WERI-Rb-1 (cell line): ENCODE data around the gene YAE1.

Experiments used
- DNase-seq: peaks from one replicate; pipeline ENCODE4 v3.0.0-alpha.2; 2020
- H3K27ac ChIP-seq: fragments of 250-450 bp; sonication (Bioruptor Pico); 2 replicates; pipeline ENCODE4 v1.5.1; 2020; ENCODE audit warnings: mild to moderate bottlenecking, moderate library complexity
- H3K27me3 ChIP-seq: fragments of 250-450 bp; sonication (Bioruptor Pico); 2 replicates; pipeline ENCODE4 v1.5.1; 2021; ENCODE audit warnings: mild to moderate bottlenecking, low read depth, moderate library complexity; ENCODE audit not compliant: insufficient read depth, severe bottlenecking
- H3K36me3 ChIP-seq: fragments of 250-450 bp; sonication (Bioruptor Pico); 2 replicates; pipeline ENCODE4 v1.5.1; 2020; ENCODE audit warnings: mild to moderate bottlenecking, moderate library complexity
- H3K4me3 ChIP-seq: 2 replicates; pipeline ENCODE4 v1.5.1; 2011; ENCODE audit warnings: low read depth, mild to moderate bottlenecking, control low read depth, low read length
- H3K9me3 ChIP-seq: fragments of 250-450 bp; sonication (Bioruptor Pico); 2 replicates; pipeline ENCODE4 v1.5.1; 2021; ENCODE audit warnings: mild to moderate bottlenecking, moderate library complexity; ENCODE audit not compliant: severe bottlenecking
- CTCF ChIP-seq: IDR thresholded peaks from 2 replicates; pipeline ENCODE4 v1.5.1; 2011; ENCODE audit warnings: low read depth, mild to moderate bottlenecking, control low read depth, inconsistent platforms, low read length

The YAE1 gene

DNA sequence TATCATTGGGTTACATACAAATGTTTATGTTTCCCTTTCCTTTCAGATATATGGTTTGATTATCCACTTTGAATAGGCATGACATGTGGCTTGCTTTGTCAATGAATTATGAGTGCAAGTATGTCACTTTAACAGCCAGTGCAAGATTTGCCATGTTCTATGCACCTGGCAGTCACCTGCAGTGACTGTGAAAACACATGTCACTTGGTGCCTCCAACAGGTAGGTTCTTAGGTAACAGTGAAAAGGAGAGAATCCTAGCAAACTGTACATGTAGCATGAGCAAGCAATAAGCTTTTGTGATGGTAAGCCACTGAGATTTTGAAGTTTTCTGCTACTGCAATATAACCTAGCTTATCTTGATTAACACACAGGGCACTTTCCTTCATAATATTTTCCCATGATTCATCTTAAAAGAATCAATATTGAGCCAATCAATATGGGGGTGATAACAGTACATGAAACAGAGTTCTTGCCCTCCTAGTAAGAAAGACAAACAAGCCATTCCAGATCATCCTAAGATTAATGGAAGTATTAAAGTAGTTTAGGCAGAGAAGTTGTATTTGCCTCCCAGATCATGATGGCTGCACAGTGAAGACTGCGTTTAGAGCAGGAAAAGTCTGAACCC lies 49.3 kb downstream of the YAE1 start:
- H3K36me3 ChIP-seq: no peaks in the 10 kb centered on the region

GRCh38 chr7:39616138-39616537 lies 49.9 kb downstream of the YAE1 start:
- H3K4me3 ChIP-seq: no peak overlapping the region
- H3K9me3 ChIP-seq: no peaks in the 10 kb centered on the region
- no peaks in the 10 kb centered on the region for H3K36me3 ChIP-seq
- no peak for TF ChIP-seq CTCF
- H3K27ac ChIP-seq: no peak overlapping the region
- no peak for DNase-seq
- H3K27me3 ChIP-seq: no peaks in the 10 kb centered on the region

More for the DNA sequence above, 49.3 kb downstream of the YAE1 start:
- no peaks in the 10 kb centered on the region for H3K9me3 ChIP-seq
- H3K27me3 ChIP-seq: no peaks in the 10 kb centered on the region
- no peak for DNase-seq
- H3K27ac ChIP-seq: no peak overlapping the region
- TF ChIP-seq CTCF: no peak
- H3K4me3 ChIP-seq: no peak overlapping the region

DNA sequence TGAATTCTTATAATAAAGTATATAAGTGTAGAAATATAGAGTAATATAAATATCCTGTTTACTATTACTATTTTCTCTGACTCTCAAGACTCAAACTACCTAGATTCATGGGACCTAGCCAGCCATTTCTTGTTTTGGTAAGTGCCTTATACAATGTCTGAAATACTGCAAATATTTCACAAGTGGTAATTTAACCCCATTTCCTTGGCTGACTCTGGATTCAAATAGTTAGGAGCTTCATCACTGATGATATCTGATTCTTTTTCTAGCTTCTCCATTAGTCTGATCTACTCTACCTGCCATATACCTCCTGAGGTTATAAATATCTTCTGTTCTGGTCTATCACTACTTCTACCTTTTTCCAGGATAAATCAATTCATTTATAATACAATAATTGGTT lies 50.8 kb downstream of the YAE1 start:
- no peaks in the 10 kb centered on the region for H3K36me3 ChIP-seq
- H3K27me3 ChIP-seq: no peaks in the 10 kb centered on the region
- TF ChIP-seq CTCF: no peak
- no peak overlapping the region for H3K27ac ChIP-seq
- no peak for DNase-seq
- H3K4me3 ChIP-seq: no peak overlapping the region
- H3K9me3 ChIP-seq: no peaks in the 10 kb centered on the region

DNA sequence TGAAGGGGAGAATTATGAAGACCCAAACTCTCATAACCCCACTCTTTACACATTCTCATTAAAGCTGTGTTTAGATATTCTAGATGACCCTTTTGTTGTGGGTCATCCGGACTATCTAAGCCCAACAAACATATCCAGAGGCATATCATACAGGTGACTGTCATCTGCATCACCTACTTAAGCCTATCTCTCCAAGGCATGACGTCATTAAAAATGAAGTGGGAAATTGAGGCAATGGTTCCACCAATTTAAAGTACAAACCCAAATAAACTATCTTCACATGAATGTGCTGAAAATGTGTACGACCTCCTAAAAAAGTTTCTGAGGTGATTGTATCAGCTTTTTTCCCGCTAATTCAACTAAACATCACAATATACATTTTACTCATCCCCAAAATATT lies 52.7 kb downstream of the YAE1 start:
- H3K4me3 ChIP-seq: no peak overlapping the region
- no peaks in the 10 kb centered on the region for H3K9me3 ChIP-seq
- DNase-seq: no peak
- no peaks in the 10 kb centered on the region for H3K36me3 ChIP-seq
- no peak overlapping the region for H3K27ac ChIP-seq
- no peaks in the 10 kb centered on the region for H3K27me3 ChIP-seq
- no peak for TF ChIP-seq CTCF

GRCh38 chr7:39620486-39620885 lies 54.3 kb downstream of the YAE1 start:
- no peak overlapping the region for H3K27ac ChIP-seq
- no peak for TF ChIP-seq CTCF
- no peak overlapping the region for H3K4me3 ChIP-seq
- H3K36me3 ChIP-seq: 0 out of 2 replicates have a peak, but pooled peaks cover 3% of the 10 kb centered on the region
- no peaks in the 10 kb centered on the region for H3K27me3 ChIP-seq
- DNase-seq: no peak
- no peaks in the 10 kb centered on the region for H3K9me3 ChIP-seq

DNA sequence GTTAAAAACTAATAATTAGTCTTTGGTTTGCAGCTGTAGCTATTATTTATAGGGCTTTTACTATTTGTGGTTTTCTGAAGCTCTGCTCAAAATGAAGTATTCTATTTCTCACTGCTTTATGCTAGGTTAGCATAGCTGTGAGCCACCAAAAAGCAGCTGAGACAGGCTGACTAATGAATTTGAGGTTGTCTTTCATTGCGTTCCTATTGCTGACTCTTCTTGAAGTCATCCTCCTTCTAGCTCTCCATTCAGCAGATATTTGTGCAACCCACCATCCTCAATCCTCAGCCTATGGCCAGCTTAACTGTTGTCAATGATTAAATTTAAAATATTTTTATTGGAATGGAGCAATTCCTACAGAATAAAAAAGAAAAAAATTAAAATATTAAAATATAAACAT lies 55.1 kb downstream of the YAE1 start:
- Histone ChIP-seq H3K27ac (no peak overlapping the region), H3K4me3 (no peak overlapping the region), H3K36me3 (peaks cover 3% of the 10 kb centered on the region; the same call in 1 of the 2 replicates), H3K9me3 (no peaks in the 10 kb centered on the region), H3K27me3 (no peaks in the 10 kb centered on the region)
- TF ChIP-seq CTCF: no peak
- DNase-seq: no peak
